ENCODE data around the gene PRSS33.

- TF ChIP-seq ZNF785 (CRISPR knock-in tag; IDR thresholded peaks at IDR 0.05) (no peak), POLR2A (conservative IDR thresholded peaks at IDR 0.05) (no peak), ATF1 (CRISPR knock-in tag; IDR thresholded peaks at IDR 0.05) (no peak), ATF1 (tag; IDR thresholded peaks at IDR 0.05) (no peak), YY1 (IDR thresholded peaks at IDR 0.05; ENCODE audit: borderline replicate concordance in 1 of 3, control insufficient read depth in 1 of 3, extremely low read depth in 1 of 3, insufficient read depth in 3 of 3, insufficient read length in 1 of 3, insufficient replicate concordance in 2 of 3, low read depth in 1 of 3, low read length in 2 of 3) (no peak), POLR2G (IDR thresholded peaks at IDR 0.05; ENCODE audit: low read depth, low read length) (no peak), HDGF (IDR thresholded peaks at IDR 0.05) (no peak), NCOA4 (IDR thresholded peaks at IDR 0.05; ENCODE audit: partially characterized antibody) (no peak), EZH2 (IDR thresholded peaks at IDR 0.05; ENCODE audit: borderline replicate concordance, low read depth, low read length) (no peak), SAP30 (IDR thresholded peaks at IDR 0.05; ENCODE audit: borderline replicate concordance, insufficient read depth, low read depth, low read length, poor library complexity, severe bottlenecking) (no peak), SP2 (IDR thresholded peaks at IDR 0.05; ENCODE audit: extremely low read depth, low read depth, low read length, poor library complexity, severe bottlenecking) (no peak), SMAD4 (CRISPR knock-in tag; conservative IDR thresholded peaks at IDR 0.05) (no peak)
- TF ChIP-seq, protein P1, sequence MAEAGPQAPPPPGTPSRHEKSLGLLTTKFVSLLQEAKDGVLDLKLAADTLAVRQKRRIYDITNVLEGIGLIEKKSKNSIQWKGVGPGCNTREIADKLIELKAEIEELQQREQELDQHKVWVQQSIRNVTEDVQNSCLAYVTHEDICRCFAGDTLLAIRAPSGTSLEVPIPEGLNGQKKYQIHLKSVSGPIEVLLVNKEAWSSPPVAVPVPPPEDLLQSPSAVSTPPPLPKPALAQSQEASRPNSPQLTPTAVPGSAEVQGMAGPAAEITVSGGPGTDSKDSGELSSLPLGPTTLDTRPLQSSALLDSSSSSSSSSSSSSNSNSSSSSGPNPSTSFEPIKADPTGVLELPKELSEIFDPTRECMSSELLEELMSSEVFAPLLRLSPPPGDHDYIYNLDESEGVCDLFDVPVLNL (CRISPR knock-in tag; IDR thresholded peaks at IDR 0.05; ENCODE audit: low read depth) = no peak
- TF ChIP-seq, protein P2, sequence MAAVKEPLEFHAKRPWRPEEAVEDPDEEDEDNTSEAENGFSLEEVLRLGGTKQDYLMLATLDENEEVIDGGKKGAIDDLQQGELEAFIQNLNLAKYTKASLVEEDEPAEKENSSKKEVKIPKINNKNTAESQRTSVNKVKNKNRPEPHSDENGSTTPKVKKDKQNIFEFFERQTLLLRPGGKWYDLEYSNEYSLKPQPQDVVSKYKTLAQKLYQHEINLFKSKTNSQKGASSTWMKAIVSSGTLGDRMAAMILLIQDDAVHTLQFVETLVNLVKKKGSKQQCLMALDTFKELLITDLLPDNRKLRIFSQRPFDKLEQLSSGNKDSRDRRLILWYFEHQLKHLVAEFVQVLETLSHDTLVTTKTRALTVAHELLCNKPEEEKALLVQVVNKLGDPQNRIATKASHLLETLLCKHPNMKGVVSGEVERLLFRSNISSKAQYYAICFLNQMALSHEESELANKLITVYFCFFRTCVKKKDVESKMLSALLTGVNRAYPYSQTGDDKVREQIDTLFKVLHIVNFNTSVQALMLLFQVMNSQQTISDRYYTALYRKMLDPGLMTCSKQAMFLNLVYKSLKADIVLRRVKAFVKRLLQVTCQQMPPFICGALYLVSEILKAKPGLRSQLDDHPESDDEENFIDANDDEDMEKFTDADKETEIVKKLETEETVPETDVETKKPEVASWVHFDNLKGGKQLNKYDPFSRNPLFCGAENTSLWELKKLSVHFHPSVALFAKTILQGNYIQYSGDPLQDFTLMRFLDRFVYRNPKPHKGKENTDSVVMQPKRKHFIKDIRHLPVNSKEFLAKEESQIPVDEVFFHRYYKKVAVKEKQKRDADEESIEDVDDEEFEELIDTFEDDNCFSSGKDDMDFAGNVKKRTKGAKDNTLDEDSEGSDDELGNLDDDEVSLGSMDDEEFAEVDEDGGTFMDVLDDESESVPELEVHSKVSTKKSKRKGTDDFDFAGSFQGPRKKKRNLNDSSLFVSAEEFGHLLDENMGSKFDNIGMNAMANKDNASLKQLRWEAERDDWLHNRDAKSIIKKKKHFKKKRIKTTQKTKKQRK (IDR thresholded peaks at IDR 0.05; ENCODE audit: borderline replicate concordance, low read depth, low read length) = no peak
These were observed 17.4 kb upstream of the PRSS33 start for GRCh38 chr16:2804728-2805127.

All from K562 (cell line).